ENCODE measurements around the gene PLEKHF1.

DNA sequence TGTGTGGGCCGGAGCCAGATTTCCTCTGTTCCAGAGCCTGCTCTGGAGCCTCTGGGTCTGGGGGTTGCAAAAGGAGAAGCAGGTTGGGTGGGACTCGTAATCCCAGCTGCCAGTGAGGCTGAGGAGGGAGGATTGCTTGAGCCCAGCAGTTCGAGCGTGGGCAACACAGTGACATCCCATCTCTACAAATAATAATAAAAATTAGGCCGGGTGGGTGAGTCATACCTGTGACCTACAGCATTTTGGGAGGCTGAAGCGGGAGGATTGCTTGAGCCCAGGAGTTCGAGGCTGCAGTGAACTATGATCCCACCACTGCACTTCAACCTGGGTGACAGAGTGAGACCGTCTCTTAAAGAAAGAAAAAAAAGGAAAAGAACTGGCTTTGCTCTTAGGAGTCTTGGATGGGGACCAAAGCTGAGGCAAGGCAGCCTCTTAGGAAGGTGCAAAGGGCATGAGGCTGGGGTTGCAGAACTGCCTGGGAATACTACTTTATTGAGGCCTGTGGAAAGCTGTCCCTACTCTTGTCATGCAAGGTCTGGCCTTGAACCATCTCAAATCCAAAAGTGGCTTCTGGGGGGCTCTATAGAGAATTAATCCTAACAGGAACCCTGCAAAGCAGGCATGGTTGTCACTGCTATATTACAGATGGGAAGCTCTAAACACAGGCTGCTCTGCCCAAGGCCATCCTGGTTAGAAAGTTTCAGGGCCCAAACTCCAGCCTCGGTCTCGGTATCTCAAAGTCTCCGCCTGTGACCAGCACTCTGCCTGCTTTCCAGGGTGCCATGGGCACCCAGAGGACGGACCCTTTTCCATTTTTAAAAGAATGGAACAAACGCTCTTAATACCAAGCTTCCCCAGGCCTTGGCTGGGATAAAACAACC lies 50.7 kb downstream of the PLEKHF1 start:
- TF ChIP-seq, protein P1, sequence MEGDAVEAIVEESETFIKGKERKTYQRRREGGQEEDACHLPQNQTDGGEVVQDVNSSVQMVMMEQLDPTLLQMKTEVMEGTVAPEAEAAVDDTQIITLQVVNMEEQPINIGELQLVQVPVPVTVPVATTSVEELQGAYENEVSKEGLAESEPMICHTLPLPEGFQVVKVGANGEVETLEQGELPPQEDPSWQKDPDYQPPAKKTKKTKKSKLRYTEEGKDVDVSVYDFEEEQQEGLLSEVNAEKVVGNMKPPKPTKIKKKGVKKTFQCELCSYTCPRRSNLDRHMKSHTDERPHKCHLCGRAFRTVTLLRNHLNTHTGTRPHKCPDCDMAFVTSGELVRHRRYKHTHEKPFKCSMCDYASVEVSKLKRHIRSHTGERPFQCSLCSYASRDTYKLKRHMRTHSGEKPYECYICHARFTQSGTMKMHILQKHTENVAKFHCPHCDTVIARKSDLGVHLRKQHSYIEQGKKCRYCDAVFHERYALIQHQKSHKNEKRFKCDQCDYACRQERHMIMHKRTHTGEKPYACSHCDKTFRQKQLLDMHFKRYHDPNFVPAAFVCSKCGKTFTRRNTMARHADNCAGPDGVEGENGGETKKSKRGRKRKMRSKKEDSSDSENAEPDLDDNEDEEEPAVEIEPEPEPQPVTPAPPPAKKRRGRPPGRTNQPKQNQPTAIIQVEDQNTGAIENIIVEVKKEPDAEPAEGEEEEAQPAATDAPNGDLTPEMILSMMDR (IDR thresholded peaks at IDR 0.05), result no peak
- no peak for TF ChIP-seq POLR2A (IDR thresholded peaks at IDR 0.05)
